IPS-20b (cell line): Measurements from ENCODE around the gene CSNK1A1.
"Not testable (repeated sequence)": the region's sequence is repeated elsewhere in the genome, so short reads cannot be mapped to it uniquely, and the experiment has no call there.

Source experiments
- H3K27ac ChIP-seq: one replicate; pipeline ENCODE4 v1.5.1; 2013; ENCODE audit warnings: low read length
- H3K27me3 ChIP-seq: 2 replicates; pipeline ENCODE4 v1.6.1; 2013; ENCODE audit warnings: mild to moderate bottlenecking, low read length, inconsistent platforms; ENCODE audit not compliant: insufficient read depth
- H3K36me3 ChIP-seq: 2 replicates; pipeline ENCODE4 v1.6.1; 2013; ENCODE audit warnings: low read depth, mild to moderate bottlenecking, inconsistent platforms, low read length, moderate library complexity; ENCODE audit not compliant: insufficient read depth
- H3K4me1 ChIP-seq: 2 replicates; pipeline ENCODE4 v1.6.1; 2013; ENCODE audit warnings: mild to moderate bottlenecking, control low read depth, inconsistent platforms, low read length, moderate library complexity; ENCODE audit not compliant: insufficient read depth
- H3K4me3 ChIP-seq: 2 replicates; pipeline ENCODE4 v1.5.1; 2013; ENCODE audit warnings: mild to moderate bottlenecking, low read length, inconsistent platforms
- H3K9ac ChIP-seq: 2 replicates; pipeline ENCODE4 v1.6.1; 2013; ENCODE audit warnings: low read depth, mild to moderate bottlenecking, inconsistent platforms, low read length, moderate library complexity
- H3K9me3 ChIP-seq: 2 replicates; pipeline ENCODE4 v1.6.1; 2013; ENCODE audit warnings: mild to moderate bottlenecking, low read depth, low read length, inconsistent platforms; ENCODE audit not compliant: insufficient read depth

The CSNK1A1 gene

GRCh38 chr5:149546974-149547373 lies 4.3 kb downstream of the CSNK1A1 start:
- Histone ChIP-seq H3K9ac (no peak overlapping the region; the same call in 1 of the 2 replicates), H3K4me3 (peak overlapping the region; percentile 36), H3K36me3 (peaks cover 77% of the 10 kb centered on the region)

GRCh38 chr5:149545327-149545726 lies 5.9 kb downstream of the CSNK1A1 start:
- Histone ChIP-seq H3K9ac (no peak overlapping the region), H3K27me3 (no peaks in the 10 kb centered on the region), H3K36me3 (peaks cover 86% of the 10 kb centered on the region), H3K27ac (no peak overlapping the region), H3K4me3 (no peak overlapping the region), H3K9me3 (no peaks in the 10 kb centered on the region), H3K4me1 (peaks cover 9% of the 10 kb centered on the region; the same call in 1 of the 2 replicates)

More at GRCh38 chr5:149546974-149547373, 4.3 kb downstream of the CSNK1A1 start:
- no peaks in the 10 kb centered on the region for H3K9me3 ChIP-seq
- H3K27me3 ChIP-seq = no peaks in the 10 kb centered on the region
- H3K4me1 ChIP-seq = peaks cover 9% of the 10 kb centered on the region; the same call in 1 of the 2 replicates
- no peak overlapping the region for H3K27ac ChIP-seq

GRCh38 chr5:149544028-149544420 lies 7.2 kb downstream of the CSNK1A1 start:
- no peak overlapping the region for H3K9ac ChIP-seq
- peaks cover 9% of the 10 kb centered on the region; the same call in 1 of the 2 replicates for H3K4me1 ChIP-seq
- no peak overlapping the region for H3K4me3 ChIP-seq
- peaks cover 83% of the 10 kb centered on the region for H3K36me3 ChIP-seq
- no peak overlapping the region for H3K27ac ChIP-seq
- H3K27me3 ChIP-seq = no peaks in the 10 kb centered on the region
- no peaks in the 10 kb centered on the region for H3K9me3 ChIP-seq

GRCh38 chr5:149543361-149544027 lies 7.7 kb downstream of the CSNK1A1 start:
- H3K27ac ChIP-seq = no peak overlapping the region
- H3K36me3 ChIP-seq = peaks cover 79% of the 10 kb centered on the region

GRCh38 chr5:149541893-149542292 lies 9.3 kb downstream of the CSNK1A1 start:
- H3K36me3 ChIP-seq = peaks cover 76% of the 10 kb centered on the region

More at GRCh38 chr5:149543361-149544027, 7.7 kb downstream of the CSNK1A1 start:
- Histone ChIP-seq H3K4me3 (no peak overlapping the region), H3K9ac (no peak overlapping the region), H3K27me3 (no peaks in the 10 kb centered on the region), H3K4me1 (peaks cover 9% of the 10 kb centered on the region; the same call in 1 of the 2 replicates), H3K9me3 (no peaks in the 10 kb centered on the region)

GRCh38 chr5:149540089-149540488 lies 11.2 kb downstream of the CSNK1A1 start:
- Histone ChIP-seq H3K27me3 (no peaks in the 10 kb centered on the region), H3K9me3 (no peaks in the 10 kb centered on the region), H3K4me3 (no peak overlapping the region), H3K4me1 (peaks cover 3% of the 10 kb centered on the region; the same call in 1 of the 2 replicates), H3K36me3 (peaks cover 68% of the 10 kb centered on the region), H3K9ac (no peak overlapping the region), H3K27ac (no peak overlapping the region)

More at GRCh38 chr5:149541893-149542292, 9.3 kb downstream of the CSNK1A1 start:
- Histone ChIP-seq H3K27ac (no peak overlapping the region), H3K27me3 (no peaks in the 10 kb centered on the region), H3K9ac (no peak overlapping the region), H3K4me3 (no peak overlapping the region), H3K9me3 (no peaks in the 10 kb centered on the region), H3K4me1 (peaks cover 6% of the 10 kb centered on the region; the same call in 1 of the 2 replicates)

- Histone ChIP-seq H3K27me3 (no peaks in the 10 kb centered on the region), H3K27ac (no peak overlapping the region), H3K9ac (no peak overlapping the region), H3K36me3 (peaks cover 62% of the 10 kb centered on the region), H3K9me3 (no peaks in the 10 kb centered on the region), H3K4me1 (no peaks in the 10 kb centered on the region; the same call in none of the 2 replicates), H3K4me3 (no peak overlapping the region)
Measured at GRCh38 chr5:149537374-149537975, 13.8 kb downstream of the CSNK1A1 start.

GRCh38 chr5:149535787-149536186 lies 15.5 kb downstream of the CSNK1A1 start:
- not testable (repeated sequence) for H3K9ac ChIP-seq, H3K9me3 ChIP-seq, H3K4me3 ChIP-seq, H3K4me1 ChIP-seq, H3K27ac ChIP-seq, H3K27me3 ChIP-seq
- peaks cover 54% of the 10 kb centered on the region for H3K36me3 ChIP-seq

GRCh38 chr5:149532413-149532812 lies 18.8 kb downstream of the CSNK1A1 start:
- Histone ChIP-seq H3K4me1 (peaks cover 20% of the 10 kb centered on the region), H3K36me3 (peaks cover 32% of the 10 kb centered on the region; the same call in 1 of the 2 replicates), H3K27me3 (no peaks in the 10 kb centered on the region), H3K27ac (no peak overlapping the region), H3K9me3 (no peaks in the 10 kb centered on the region), H3K4me3 (no peak overlapping the region), H3K9ac (no peak overlapping the region)

- no peak overlapping the region for H3K4me3 ChIP-seq
- no peak overlapping the region for H3K27ac ChIP-seq
- H3K27me3 ChIP-seq = no peaks in the 10 kb centered on the region
- no peaks in the 10 kb centered on the region for H3K9me3 ChIP-seq
- H3K36me3 ChIP-seq = peaks cover 29% of the 10 kb centered on the region; the same call in 1 of the 2 replicates
- H3K4me1 ChIP-seq = peaks cover 20% of the 10 kb centered on the region
- H3K9ac ChIP-seq = no peak overlapping the region
Measured at GRCh38 chr5:149529463-149529862, 21.8 kb downstream of the CSNK1A1 start.

- no peaks in the 10 kb centered on the region for H3K9me3 ChIP-seq
Measured at GRCh38 chr5:149528281-149529060, 22.8 kb downstream of the CSNK1A1 start.

More at GRCh38 chr5:149528281-149529060, 22.8 kb downstream of the CSNK1A1 start:
- Histone ChIP-seq H3K9ac (no peak overlapping the region), H3K27ac (no peak overlapping the region), H3K27me3 (no peaks in the 10 kb centered on the region), H3K4me3 (no peak overlapping the region), H3K4me1 (peaks cover 20% of the 10 kb centered on the region), H3K36me3 (peaks cover 34% of the 10 kb centered on the region)
